Activated CD8-positive, alpha-beta memory T cell treated with anti-CD3 and anti-CD28 coated beads for 48 hours (primary cell): ENCODE data around the gene MRPL21.

Experiments used
- DNase-seq, 3 experiments: peaks; one replicate each; pipeline ENCODE4 v3.0.0-alpha.2; 2020; ENCODE audit warnings: low read depth in 2 of 3, low spot score in 2 of 3

MRPL21 gene

DNA sequence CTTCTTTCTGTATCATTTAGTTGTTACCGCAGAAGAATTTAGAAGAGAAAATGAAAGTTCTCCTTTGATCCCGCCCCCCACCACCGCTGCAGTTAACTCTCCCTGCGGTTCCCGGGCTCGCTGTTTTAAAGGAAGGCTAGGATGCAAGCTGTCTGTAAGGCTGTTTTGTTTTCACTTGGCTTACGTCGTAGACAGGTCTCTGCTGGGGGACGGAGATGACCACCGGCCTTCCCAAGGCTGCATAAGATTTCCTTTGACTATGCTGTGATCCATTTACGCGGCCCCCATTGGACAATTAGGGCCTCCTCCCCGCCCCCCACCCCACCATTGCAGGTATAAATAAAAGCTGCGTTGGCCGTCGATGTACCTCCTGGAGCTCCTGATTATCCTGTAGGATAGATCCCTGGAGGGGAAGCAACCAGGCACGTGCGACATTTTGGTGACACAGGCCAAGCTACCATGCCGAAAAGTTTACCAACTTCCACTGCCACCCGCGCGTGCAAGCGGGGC lies 60.5 kb downstream of the MRPL21 start:
- peak in 1 of 3 experiments; percentile 16 for DNase-seq

DNA sequence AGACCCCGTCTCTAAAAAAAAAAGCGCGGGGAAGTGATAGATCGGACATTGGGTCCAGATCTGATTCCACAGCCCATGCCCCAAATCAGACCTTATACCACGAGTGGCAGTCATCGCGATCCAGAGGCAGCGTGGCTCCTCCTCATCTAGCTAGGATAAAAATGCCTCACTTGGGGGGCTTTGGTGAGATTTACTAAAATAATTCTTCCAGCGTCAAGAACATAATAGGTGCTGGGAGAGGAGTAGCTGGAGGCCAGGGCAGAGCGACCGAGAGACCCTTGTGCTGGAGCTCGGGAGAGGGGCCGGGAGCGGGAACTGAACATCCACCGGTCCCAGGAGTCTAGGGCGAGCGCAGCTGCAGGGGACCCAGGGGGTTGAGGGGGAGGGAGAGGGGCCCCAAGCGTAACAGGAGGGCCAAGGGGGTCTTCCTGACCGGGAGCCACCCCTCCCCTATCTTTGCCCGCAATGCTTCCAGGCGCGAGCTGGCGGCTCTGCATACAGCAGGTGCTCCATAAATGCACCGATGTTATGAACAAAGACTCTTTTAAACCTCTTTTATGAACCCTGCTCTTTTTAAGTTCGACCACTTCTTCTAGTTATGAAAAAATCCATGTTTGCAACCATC lies 61.1 kb downstream of the MRPL21 start:
- DNase-seq = no peak

- peak in 1 of 3 experiments; percentile 51 for DNase-seq
Measured at GRCh38 chr11:68841718-68842426, 61.8 kb downstream of the MRPL21 start, which contains the start of gene CPT1A. TSS of gene CPT1A (minus strand) at chr11:68841916. CDS start at chr11:68815474, 26,442 bp downstream.
